GM18870 (cell line): Measurements from ENCODE around the gene BSND.

Experiments
- ATAC-seq: cut with Tn5 transposase; IDR thresholded peaks from one replicate; pipeline ENCODE4 v1.9.1; 2021; ENCODE audit warnings: moderate library complexity; ENCODE audit not compliant: unreplicated experiment

BSND gene

GRCh38 chr1:54990916-54991315 lies 7.8 kb upstream of the BSND start:
- ATAC-seq, result no peak

DNA sequence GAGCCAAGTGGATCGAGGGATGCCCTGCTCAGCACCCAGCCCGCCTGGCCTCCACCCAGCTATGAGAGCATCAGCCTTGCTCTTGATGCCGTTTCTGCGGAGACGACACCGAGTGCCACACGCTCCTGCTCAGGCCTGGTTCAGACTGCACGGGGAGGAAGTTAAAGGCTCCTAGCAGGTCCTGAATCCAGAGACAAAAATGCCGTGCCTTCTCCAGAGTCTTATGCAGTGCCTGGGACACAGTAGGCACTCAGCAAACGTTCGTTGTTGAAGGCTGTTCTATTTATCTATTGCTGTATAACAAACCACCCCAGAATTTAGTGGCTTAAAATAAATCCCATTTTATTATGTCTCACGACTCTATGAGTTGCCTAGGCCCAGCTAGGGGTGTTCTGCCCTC lies 6.8 kb upstream of the BSND start:
- ATAC-seq, result no peak

DNA sequence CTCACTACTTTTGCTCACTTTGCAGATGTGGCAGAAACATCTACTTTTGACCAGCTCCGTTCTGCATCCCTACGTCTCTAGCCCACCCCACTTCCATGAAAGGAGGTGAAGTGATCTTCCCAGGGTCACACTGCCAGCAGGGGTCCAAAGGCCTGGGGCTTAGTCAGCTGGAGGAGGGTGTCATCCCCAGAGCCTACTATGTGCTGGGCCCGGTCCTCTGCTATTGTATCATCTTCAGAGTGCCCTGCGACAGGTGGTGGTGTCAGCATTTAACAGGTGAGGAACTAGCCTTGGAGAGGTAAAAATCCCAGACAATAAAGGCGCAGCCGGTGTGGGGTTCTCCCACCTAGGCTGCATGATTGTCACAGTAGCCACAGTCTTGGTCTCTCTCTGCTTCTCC lies 5.6 kb upstream of the BSND start:
- ATAC-seq, result no peak

GRCh38 chr1:54994355-54994990 lies 4.3 kb upstream of the BSND start:
- no peak for ATAC-seq

- ATAC-seq, result no peak
Measured at GRCh38 chr1:54995013-54995760, 3.5 kb upstream of the BSND start.

DNA sequence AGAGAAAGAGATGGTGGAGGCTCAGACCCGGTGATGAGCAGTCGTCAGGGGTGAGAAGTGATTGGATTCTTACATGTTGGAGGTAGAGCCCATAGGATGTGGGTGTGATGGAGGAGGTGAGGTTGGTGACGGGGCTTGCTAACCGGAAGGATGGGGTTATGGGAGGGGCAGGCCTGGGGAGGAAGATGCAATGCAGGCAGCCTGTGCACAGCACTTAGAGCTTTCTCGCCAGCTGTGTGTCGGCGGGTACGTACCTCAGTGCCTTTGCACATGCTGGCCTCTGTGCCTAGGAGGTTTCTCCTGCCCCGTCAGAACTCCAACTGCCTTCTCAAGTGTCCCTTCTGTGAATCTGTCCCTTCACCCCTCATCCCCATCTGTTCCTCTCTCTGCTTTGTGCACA lies 2.9 kb upstream of the BSND start:
- ATAC-seq, result no peak

DNA sequence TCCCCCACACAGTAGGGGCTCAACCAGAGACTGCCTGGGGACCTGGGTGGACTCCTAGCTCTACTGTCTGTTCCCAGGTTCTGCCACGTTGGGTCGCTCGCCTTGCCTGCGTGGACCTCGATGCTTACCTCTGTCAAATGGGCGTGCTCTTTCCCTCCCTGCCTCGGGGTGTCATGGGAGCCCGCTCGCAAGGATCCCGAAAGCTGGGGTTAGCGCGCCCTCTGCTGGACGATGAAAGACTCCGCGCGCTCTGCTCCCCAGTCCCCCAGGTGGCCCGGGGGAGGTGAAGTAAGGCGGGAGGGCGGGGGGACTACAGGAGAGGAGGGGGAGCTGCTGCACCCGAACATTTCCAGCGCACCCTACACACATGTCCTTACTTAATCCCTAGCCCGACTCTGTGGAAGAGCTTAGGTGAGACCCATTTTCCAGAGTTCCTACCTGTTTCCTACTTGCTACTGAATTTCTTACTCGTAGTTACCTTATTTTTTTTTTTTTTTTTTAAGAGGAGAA lies 2.3 kb upstream of the BSND start:
- no peak for ATAC-seq

DNA sequence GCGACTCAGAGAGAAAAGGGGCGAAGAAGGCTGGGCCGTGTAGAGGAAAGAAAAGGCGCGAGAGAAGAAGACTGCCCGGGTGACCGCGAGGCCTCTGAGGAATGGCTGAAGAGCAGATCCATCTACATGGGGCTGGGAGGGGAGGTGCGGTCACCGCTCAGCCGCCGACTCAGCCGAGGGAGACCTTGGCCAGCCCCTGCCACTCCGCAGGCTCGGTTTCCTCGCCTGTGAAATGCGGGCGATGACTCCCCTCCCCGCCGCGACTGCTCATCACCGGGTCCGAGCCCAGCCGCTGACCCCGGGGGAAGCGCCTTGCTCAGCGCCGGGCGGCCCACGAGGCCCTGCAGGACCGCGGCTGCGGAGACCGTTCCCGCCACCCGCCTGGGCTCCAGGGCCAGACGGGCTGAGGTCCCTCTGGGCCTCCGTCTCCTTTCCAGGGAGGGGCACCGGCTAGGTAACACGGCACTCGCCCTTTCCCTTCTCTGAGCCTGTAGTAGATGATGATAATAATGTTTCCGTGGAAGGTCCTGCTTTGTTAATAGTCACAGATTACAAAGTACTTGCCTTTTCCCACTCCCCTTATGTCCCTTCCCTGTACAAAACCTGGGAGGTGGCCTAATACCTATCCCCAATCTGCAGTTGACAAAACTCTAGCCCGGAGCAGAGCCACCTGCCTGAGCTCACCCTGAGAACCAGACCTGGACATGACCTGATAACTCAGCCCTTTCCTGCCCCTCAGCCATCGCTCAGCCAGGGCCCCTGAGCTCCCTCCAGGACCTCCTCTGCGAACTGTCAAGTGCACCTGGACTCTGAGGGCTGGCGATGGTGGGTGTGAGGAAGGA lies 1.6 kb upstream of the BSND start:
- no peak for ATAC-seq

- no peak for ATAC-seq
Measured at GRCh38 chr1:54997711-54997986, 1.1 kb upstream of the BSND start.

DNA sequence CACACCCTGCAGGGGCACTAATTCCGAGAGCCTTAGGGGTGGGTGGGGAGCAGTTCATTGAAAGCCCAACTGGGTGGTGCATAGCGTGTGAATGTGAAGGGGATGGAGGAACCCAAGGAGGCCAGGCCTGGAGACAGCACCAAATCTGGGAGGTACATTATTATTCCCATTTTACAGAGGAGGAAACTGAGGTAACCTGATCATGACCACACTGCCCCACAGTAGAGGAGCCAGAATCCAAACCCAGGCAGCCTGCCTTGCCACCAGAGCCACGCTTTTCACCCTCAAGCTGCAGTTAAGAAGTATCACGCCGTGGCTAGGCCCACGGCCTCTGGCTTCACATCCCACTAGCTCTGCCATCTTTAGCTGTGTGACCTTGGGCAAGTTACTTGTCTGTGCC lies 633 bp upstream of the BSND start:
- ATAC-seq, result no peak

GRCh38 chr1:55000110-55001085 lies 1.7 kb downstream of the BSND start:
- no peak for ATAC-seq

DNA sequence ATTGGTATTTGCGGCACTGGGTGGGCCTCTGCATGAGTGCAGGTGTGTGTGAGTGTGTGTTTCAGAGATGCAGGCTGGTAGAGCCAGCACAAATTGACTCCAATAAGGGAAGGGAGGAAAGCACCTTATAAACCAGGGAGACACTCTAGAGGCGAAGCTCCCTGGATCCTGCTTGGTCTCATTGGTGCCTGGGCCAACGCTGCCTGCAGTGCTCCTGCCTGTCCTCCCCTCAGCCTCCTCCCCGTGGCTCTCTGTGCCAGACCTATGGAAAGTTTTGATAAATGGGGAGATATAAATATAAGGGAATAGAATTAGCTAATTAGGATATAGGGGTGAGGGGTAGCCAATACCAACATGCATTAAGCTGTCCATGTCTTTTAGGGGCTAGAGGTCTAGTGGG lies 2.6 kb downstream of the BSND start:
- no peak for ATAC-seq

GRCh38 chr1:55002686-55003085 lies 4.0 kb downstream of the BSND start:
- ATAC-seq, result no peak

GRCh38 chr1:55005351-55006140 lies 6.8 kb downstream of the BSND start:
- ATAC-seq, result no peak

DNA sequence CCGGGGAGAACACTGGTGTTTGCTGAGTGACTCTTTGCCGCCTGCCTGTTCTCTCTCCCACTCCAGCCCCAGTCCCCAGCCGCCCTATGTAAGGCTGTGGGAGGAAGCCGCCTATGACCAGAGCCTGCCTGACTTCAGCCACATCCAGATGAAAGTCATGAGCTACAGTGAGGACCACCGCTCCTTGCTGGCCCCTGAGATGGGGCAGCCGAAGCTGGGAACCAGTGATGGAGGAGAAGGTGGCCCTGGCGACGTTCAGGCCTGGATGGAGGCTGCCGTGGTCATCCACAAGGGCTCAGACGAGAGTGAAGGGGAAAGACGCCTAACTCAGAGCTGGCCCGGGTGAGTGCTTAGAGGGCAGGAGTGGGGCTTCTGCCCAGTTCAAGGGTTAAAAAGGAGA lies 8.2 kb downstream of the BSND start:
- ATAC-seq, result no peak

- ATAC-seq, result no peak
Measured at GRCh38 chr1:55007625-55008024, 8.9 kb downstream of the BSND start.

- ATAC-seq, result no peak
Measured at GRCh38 chr1:55010194-55010886, 11.6 kb downstream of the BSND start.

- no peak for ATAC-seq
Measured at GRCh38 chr1:55010887-55011217, 12.1 kb downstream of the BSND start.

- no peak for ATAC-seq
Measured at GRCh38 chr1:55012661-55013060, 13.9 kb downstream of the BSND start.

DNA sequence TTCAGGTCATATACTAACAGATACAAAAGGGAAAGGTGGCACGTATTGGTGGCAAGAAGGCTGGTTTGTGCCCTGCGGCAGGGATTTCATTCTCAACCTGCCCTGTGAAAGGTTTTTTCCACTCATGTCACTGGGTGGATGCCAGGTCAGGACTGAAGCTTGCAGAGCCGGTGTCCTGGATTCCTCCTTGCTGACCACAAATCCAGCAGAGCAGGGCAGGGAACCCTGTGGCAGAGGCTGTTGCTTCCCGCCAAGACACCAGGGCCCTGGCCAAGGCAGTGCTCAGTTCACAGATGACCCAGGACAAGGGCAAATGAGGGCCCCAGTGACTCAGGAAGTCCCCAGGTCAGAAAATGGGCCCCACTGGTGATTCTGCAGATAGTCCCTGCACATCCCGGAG lies 16.4 kb downstream of the BSND start:
- no peak for ATAC-seq
